Testis (tissue), 3 donors: ENCODE measurements around the gene RDM1. TPM values are rescaled to one million over a fixed set of nuclear protein-coding genes. Genes with fewer than 3 reads are reported as not detected.

Source experiments
- DNase-seq: peaks from one replicate; pipeline ENCODE4 v3.0.0-alpha.2; 2019
- H3K27ac ChIP-seq, 2 donors: fragments of 200-600 bp; sonication (generic); one replicate each; pipeline ENCODE4 v1.5.1; 2019
- H3K27me3 ChIP-seq: fragments of 200-600 bp; sonication (generic); one replicate; pipeline ENCODE4 v1.5.1; 2019
- H3K36me3 ChIP-seq: fragments of 200-600 bp; sonication (generic); one replicate; pipeline ENCODE4 v1.5.1; 2017; ENCODE audit warnings: low read depth; ENCODE audit errors: missing control alignments
- H3K4me1 ChIP-seq: fragments of 200-600 bp; sonication (generic); one replicate; pipeline ENCODE4 v1.5.1; 2019
- H3K4me3 ChIP-seq, 2 donors: fragments of 200-600 bp; sonication (generic); one replicate each; pipeline ENCODE4 v1.5.1; 2017 to 2019
- H3K9me3 ChIP-seq: fragments of 200-600 bp; sonication (generic); one replicate; pipeline ENCODE4 v1.5.1; 2017
- POLR2A ChIP-seq: fragments of 450-650 bp; IDR thresholded peaks from one replicate; pipeline ENCODE4 v1.6.1; 2017; ENCODE audit warnings: antibody characterized with exemption, mild to moderate bottlenecking, moderate library complexity
- WGBS, 2 donors: methylation state at CpG; one replicate each; pipeline ENCODE4 v1.1.5; 2018; 5-methylcytosine and 5-hydroxymethylcytosine counted together
- intact Hi-C: fragments of 100-400 bp; cut with DNase I; formaldehyde crosslinking; loops from one replicate; pipeline ENCODE4 v1.15.1; 2023; ENCODE audit warnings: low total_unique reads
- polyA plus RNA-seq: library from polyadenylated mRNA; stranded (reverse); fragments of 350-450 nt; fragmentation: Illumina TruSeq; extraction: RNeasy Lipid Tissue Mini Kit (QIAGEN cat#74804); gene quantifications from one replicate; pipeline ENCODE4 v1.2.3, GENCODE V29; 2014; ENCODE audit warnings: low read depth, low replicate concordance; ENCODE audit not compliant: insufficient read depth
- total RNA-seq, 2 donors: library from RNA; depleted of rRNA; stranded (reverse); fragments of >200 nt; gene quantifications; one replicate each; pipeline ENCODE4 v1.2.3, GENCODE V29; 2016
- TF ChIP-seq, protein P1 (sequence below), 3 experiments: fragments of 450-650 bp in 2 of 3; fragments of 200-600 bp in 1 of 3; sonication (generic) in 1 of 3; IDR thresholded peaks; one replicate each; pipeline ENCODE4 v1.5.1; 2016 to 2019; ENCODE audit warnings: antibody characterized with exemption in 3 of 3, mild to moderate bottlenecking in 2 of 3, moderate library complexity in 1 of 3

RDM1 gene
- total and polyA plus RNA-seq, 3 donors from 2014 or later, result 9.6 to 19.3 (median 18.6) TPM

DNA sequence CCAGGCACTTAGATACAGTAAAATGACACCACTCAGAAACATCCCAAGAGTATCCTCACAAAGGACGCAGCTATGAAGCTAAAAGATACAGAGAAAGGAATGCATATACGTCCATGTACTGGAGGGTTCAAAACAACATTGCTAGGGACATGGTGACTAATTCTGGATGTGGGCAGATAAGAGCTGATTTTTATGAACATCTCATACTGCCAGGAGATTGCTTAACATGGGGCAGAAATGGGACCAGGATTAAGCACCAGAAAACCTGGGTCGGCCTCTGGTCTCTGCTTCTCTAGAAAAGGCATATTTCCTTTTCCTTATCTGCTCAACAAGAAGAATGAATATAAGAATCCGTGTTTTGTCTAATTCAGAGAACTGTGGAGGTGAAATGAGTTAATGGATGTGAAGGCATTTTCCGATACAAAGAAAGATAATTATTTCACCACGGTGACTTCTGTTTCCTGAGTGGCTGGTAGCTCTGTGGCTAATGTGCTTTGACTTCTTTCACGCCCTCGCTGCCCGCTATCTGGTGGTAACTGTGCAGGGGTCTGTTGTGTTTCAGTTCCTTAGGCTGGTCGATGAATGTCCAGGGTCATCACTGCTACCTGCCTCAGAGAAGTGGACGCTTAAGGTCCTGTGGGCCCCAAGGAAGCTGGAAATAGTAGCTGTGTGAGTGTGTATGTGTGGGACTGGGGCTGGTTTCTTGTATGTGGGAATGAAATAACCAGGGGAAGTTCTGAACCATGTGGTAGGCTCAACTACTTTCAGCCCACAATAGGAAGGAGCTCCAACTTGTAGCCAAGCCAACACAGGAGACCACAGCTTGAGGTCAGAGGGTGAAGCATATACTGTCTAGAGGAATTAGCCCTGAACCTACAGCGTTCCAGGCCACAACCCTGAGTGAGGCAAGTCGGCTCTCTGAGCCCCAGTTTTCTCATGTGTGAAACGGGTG is 34.7 kb downstream of the RDM1 start:
- no peak for TF ChIP-seq POLR2A
- TF ChIP-seq, protein P1, sequence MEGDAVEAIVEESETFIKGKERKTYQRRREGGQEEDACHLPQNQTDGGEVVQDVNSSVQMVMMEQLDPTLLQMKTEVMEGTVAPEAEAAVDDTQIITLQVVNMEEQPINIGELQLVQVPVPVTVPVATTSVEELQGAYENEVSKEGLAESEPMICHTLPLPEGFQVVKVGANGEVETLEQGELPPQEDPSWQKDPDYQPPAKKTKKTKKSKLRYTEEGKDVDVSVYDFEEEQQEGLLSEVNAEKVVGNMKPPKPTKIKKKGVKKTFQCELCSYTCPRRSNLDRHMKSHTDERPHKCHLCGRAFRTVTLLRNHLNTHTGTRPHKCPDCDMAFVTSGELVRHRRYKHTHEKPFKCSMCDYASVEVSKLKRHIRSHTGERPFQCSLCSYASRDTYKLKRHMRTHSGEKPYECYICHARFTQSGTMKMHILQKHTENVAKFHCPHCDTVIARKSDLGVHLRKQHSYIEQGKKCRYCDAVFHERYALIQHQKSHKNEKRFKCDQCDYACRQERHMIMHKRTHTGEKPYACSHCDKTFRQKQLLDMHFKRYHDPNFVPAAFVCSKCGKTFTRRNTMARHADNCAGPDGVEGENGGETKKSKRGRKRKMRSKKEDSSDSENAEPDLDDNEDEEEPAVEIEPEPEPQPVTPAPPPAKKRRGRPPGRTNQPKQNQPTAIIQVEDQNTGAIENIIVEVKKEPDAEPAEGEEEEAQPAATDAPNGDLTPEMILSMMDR (IDR thresholded peaks at IDR 0.05), result no peak
- intact Hi-C loops, result no loop called here
- DNase-seq, result no peak
- Histone ChIP-seq H3K27me3 (no peaks in the 10 kb centered on the region), H3K9me3 (no peaks in the 10 kb centered on the region), H3K4me1 (no peaks in the 10 kb centered on the region), H3K27ac (no peak overlapping the region), H3K4me3 (no peak overlapping the region), H3K36me3 (no peaks in the 10 kb centered on the region)
- 82 to 87% methylated on average over 14 of the region's 14 CpGs for WGBS, 2 donors

DNA sequence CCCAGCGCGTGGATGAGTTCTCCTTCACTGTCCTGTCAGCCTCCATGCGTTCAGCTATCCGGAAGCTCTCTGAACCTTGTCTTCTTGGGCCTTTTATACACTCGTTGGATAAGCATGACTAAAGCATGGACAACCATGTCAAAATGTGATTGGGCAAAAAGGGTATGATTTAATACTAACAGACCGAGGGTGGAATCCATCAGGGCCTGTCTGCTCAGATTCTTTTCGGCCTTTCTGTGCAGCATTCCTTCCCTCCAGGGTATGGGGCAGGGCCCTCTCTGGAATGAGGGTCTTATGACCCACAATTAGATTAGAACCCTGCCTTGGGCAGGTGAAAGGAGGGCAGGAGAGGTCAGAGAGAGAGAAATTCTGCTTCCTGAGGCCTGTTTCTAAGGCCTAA is 36.4 kb downstream of the RDM1 start:
- WGBS, 2 donors, result 91 to 95% methylated on average over 7 of the region's 7 CpGs
- Histone ChIP-seq H3K36me3 (no peaks in the 10 kb centered on the region), H3K9me3 (no peaks in the 10 kb centered on the region), H3K4me3 (no peak overlapping the region), H3K27me3 (no peaks in the 10 kb centered on the region), H3K27ac (no peak overlapping the region), H3K4me1 (no peaks in the 10 kb centered on the region)
- DNase-seq, result no peak
- intact Hi-C loops, result no loop called here
- no peak for TF ChIP-seq POLR2A
- TF ChIP-seq, protein P1 (IDR thresholded peaks at IDR 0.05), result no peak

DNA sequence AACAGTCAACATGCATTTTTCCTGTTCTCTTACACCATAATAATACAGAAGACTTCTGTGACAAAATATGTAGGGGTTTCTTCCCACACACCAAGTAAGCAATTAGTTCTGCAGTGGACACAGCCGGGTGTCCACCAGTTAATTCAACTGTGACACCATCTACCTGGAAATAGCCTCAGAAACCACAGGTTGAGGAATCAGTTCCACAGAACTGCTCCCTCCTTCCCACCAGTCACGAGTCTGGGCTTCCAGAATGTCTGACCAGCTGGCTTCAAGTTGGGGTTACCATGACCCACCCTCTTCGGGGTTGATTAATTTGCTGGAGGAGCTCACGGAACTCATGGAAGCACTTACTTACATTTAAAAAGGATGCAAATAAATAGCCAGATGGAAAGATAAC is 36.8 kb downstream of the RDM1 start:
- intact Hi-C loops, result no loop called here
- H3K9me3 ChIP-seq, result no peaks in the 10 kb centered on the region
- DNase-seq, result no peak
- no peaks in the 10 kb centered on the region for H3K27me3 ChIP-seq
- TF ChIP-seq, protein P1 (IDR thresholded peaks at IDR 0.05), result no peak
- TF ChIP-seq POLR2A, result no peak
- no peaks in the 10 kb centered on the region for H3K36me3 ChIP-seq
- no peak overlapping the region for H3K4me3 ChIP-seq
- H3K27ac ChIP-seq, result no peak overlapping the region
- WGBS, 2 donors, result 91 to 92% methylated on average over 4 of the region's 4 CpGs
- no peaks in the 10 kb centered on the region for H3K4me1 ChIP-seq

DNA sequence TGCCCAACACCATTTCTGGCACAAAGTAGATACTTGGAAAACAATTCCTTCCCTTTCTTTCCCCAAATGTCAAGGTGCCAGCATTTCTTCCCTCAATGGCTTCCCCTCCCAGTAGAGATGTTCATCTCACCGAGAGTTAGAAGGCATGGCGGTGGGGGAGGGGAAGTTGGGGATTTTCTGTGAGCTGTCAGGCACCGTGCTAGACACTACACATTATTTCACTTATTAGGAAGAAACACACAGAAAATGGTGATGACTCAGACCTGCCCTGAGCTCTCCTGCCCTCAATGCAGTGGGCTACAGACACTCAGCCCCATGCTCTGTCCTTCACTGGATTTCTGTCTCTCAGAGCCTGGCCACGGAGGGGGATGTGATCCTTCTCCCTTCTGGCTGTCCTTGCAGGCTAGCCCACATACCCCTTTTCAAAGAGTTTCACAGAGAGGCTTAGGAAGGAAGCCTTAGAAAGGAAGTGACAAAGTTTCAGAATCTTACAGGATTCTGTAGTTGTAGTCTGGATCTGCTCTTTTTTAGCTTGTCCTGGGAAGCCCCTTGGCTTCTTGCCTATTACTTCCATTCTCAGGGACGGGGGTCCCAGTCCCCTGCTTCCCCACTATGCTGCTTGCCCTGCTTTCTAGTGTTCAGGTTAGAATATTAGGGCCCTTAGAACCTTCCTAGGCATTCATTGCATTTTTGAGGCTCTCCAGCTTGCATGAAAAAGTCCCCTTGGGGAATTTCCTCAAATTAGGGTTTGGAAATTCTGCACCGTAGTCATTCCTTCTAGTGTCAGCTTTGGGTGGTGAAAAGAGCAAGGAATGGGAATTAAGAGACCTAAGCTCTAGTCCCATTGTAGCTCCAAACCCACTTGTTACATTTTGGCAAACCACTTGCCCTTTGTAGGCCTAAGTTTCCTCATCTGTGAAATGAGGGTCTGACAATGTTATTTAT is 38.2 kb downstream of the RDM1 start:
- 62 to 65% methylated on average over 6 of the region's 6 CpGs for WGBS, 2 donors
- H3K27me3 ChIP-seq, result no peaks in the 10 kb centered on the region
- intact Hi-C loops, result no loop called here
- TF ChIP-seq, protein P1 (IDR thresholded peaks at IDR 0.05), result no peak
- TF ChIP-seq POLR2A, result no peak
- no peaks in the 10 kb centered on the region for H3K9me3 ChIP-seq
- no peak overlapping the region for H3K4me3 ChIP-seq
- no peaks in the 10 kb centered on the region for H3K4me1 ChIP-seq
- H3K27ac ChIP-seq, result no peak overlapping the region
- no peaks in the 10 kb centered on the region for H3K36me3 ChIP-seq
- no peak for DNase-seq
